Esophagus squamous epithelium (tissue), 4 donors: Measurements from ENCODE around the gene RGL3.

Experiments used
- POLR2A ChIP-seq, 4 donors: fragments of 450-650 bp; IDR thresholded peaks; one replicate each; pipeline ENCODE4 v1.6.1; 2017; ENCODE audit warnings: antibody characterized with exemption in 4 of 4, mild to moderate bottlenecking in 4 of 4, moderate library complexity in 3 of 4
- TF ChIP-seq, protein P1 (sequence below), 6 experiments: fragments of 450-650 bp in 4 of 6; fragments of 200-600 bp in 2 of 6; sonication (generic) in 2 of 6; IDR thresholded peaks; one replicate each; pipeline ENCODE4 v1.5.1; 2016 to 2019; ENCODE audit warnings: antibody characterized with exemption in 6 of 6, mild to moderate bottlenecking in 4 of 6, moderate library complexity in 4 of 6

DNA sequence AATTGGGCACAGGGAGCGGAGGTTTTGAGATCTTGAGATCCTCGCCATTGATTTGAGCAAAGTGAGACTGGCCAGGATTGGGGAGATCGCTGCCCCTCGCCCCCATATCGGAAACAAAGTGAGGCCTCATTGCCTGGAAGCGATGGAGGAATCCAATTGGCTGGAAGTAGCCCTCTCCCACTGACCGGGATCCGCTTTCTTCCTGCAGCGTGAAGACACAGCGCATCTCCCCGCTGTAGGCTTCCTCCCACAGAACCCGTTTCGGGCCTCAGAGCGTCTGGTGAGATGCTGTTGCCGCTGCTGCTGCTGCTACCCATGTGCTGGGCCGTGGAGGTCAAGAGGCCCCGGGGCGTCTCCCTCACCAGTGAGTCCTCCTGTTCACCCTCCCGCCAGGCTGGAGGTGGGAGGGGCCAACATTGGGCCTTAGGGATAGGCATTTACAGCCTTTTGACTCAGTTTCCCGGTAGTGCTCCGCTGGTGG is 16.8 kb upstream of the RGL3 start:
- TF ChIP-seq, protein P1, sequence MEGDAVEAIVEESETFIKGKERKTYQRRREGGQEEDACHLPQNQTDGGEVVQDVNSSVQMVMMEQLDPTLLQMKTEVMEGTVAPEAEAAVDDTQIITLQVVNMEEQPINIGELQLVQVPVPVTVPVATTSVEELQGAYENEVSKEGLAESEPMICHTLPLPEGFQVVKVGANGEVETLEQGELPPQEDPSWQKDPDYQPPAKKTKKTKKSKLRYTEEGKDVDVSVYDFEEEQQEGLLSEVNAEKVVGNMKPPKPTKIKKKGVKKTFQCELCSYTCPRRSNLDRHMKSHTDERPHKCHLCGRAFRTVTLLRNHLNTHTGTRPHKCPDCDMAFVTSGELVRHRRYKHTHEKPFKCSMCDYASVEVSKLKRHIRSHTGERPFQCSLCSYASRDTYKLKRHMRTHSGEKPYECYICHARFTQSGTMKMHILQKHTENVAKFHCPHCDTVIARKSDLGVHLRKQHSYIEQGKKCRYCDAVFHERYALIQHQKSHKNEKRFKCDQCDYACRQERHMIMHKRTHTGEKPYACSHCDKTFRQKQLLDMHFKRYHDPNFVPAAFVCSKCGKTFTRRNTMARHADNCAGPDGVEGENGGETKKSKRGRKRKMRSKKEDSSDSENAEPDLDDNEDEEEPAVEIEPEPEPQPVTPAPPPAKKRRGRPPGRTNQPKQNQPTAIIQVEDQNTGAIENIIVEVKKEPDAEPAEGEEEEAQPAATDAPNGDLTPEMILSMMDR (IDR thresholded peaks at IDR 0.05): no peak
- TF ChIP-seq POLR2A (IDR thresholded peaks at IDR 0.05): no peak
